VCaP (cell line): ENCODE measurements around the gene PSAPL1.

Source experiments
- H3K27ac ChIP-seq: fragments of 450-650 bp; 2 replicates; pipeline ENCODE4 v1.5.1; 2017
- CTCF ChIP-seq: fragments of 450-650 bp; conservative IDR thresholded peaks from 2 replicates; pipeline ENCODE4 v1.5.1; 2017; ENCODE audit warnings: mild to moderate bottlenecking, moderate library complexity

Gene PSAPL1

GRCh38 chr4:7418131-7418943, 16.4 kb downstream of the PSAPL1 start:
- no peak overlapping the region for H3K27ac ChIP-seq
- TF ChIP-seq CTCF: no peak

- TF ChIP-seq CTCF: no peak
- no peak overlapping the region for H3K27ac ChIP-seq
These were observed 17.1 kb downstream of the PSAPL1 start for GRCh38 chr4:7417639-7418038.

- no peak overlapping the region for H3K27ac ChIP-seq
- no peak for TF ChIP-seq CTCF
These were observed 17.8 kb downstream of the PSAPL1 start for GRCh38 chr4:7416745-7417432.

GRCh38 chr4:7415927-7416686, 18.6 kb downstream of the PSAPL1 start:
- H3K27ac ChIP-seq: no peak overlapping the region
- no peak for TF ChIP-seq CTCF

GRCh38 chr4:7414736-7415510, 19.8 kb downstream of the PSAPL1 start:
- no peak for TF ChIP-seq CTCF
- no peak overlapping the region for H3K27ac ChIP-seq

GRCh38 chr4:7414046-7414445, 20.7 kb downstream of the PSAPL1 start:
- no peak for TF ChIP-seq CTCF

More at GRCh38 chr4:7414046-7414445, 20.7 kb downstream of the PSAPL1 start:
- no peak overlapping the region for H3K27ac ChIP-seq
